Panc1 (cell line): Measurements from ENCODE around the gene SHANK3. TPM values are rescaled to one million over a fixed set of nuclear protein-coding genes. Genes with fewer than 3 reads are reported as not detected.

Experiments used
- ATAC-seq: fragments of 200-7000 bp; cut with Tn5 transposase; 2 replicates; pipeline ENCODE4 v1.9.1; 2020; ENCODE audit warnings: mild to moderate bottlenecking, moderate library complexity
- BruUV-seq: library from RNA; stranded (reverse); fragments of 400-500 nt; replicated peaks from 2 replicates; lab custom pipeline; 2021; lab: Mats Ljungman, UMichigan
- CTCF ChIA-PET: fragments of 300-600 bp; sonication (Branson Sonifier 250); formaldehyde crosslinking; loops from one replicate; lab custom pipeline; 2022; ENCODE audit warnings: antibody characterized with exemption; lab: Charles Lee
- POLR2A ChIA-PET: fragments of 300-600 bp; sonication (Branson Sonifier 250); formaldehyde crosslinking; loops from one replicate; lab custom pipeline; 2022; ENCODE audit warnings: antibody characterized with exemption; lab: Charles Lee
- DNase-seq: peaks from one replicate; pipeline ENCODE4 v3.0.0-alpha.2; 2010; ENCODE audit warnings: low read depth, low spot score
- H3K27ac ChIP-seq: 2 replicates; pipeline ENCODE4 v1.5.1; 2011; ENCODE audit warnings: mild to moderate bottlenecking, low read length, inconsistent platforms
- H3K27me3 ChIP-seq: fragments of 200-500 bp; sonication (Bioruptor generic); 2 replicates; pipeline ENCODE4 v1.6.0; 2014; ENCODE audit warnings: low read length, inconsistent platforms; ENCODE audit not compliant: control insufficient read depth, insufficient read depth
- H3K36me3 ChIP-seq: fragments of 200-500 bp; sonication (Bioruptor generic); 2 replicates; pipeline ENCODE4 v1.5.1; 2014; ENCODE audit warnings: inconsistent platforms, mild to moderate bottlenecking, low read length, moderate library complexity; ENCODE audit not compliant: control insufficient read depth, insufficient read depth
- H3K4me1 ChIP-seq: 2 replicates; pipeline ENCODE4 v1.5.1; 2011; ENCODE audit warnings: inconsistent platforms, mild to moderate bottlenecking, low read length, moderate library complexity; ENCODE audit not compliant: control insufficient read depth, insufficient read depth
- H3K4me3 ChIP-seq, 2 experiments: 2 replicates each; pipeline ENCODE4 v1.5.1; 2011 to 2012; ENCODE audit warnings: low read depth in 2 of 2, low read length in 2 of 2, mild to moderate bottlenecking in 2 of 2, inconsistent platforms in 1 of 2, moderate library complexity in 1 of 2
- H3K9me3 ChIP-seq: fragments of 200-500 bp; sonication (Bioruptor generic); 2 replicates; pipeline ENCODE4 v1.5.1; 2014; ENCODE audit warnings: low read depth, mild to moderate bottlenecking, inconsistent platforms, low read length, moderate library complexity; ENCODE audit not compliant: control insufficient read depth, insufficient read depth
- POLR2AphosphoS5 ChIP-seq: IDR thresholded peaks from 2 replicates; pipeline ENCODE4 v1.6.1; 2012; ENCODE audit warnings: mild to moderate bottlenecking, low read depth, low read length, moderate library complexity
- SIN3A ChIP-seq: IDR thresholded peaks from 2 replicates; pipeline ENCODE4 v1.6.1; 2012; ENCODE audit warnings: low read depth, mild to moderate bottlenecking, low read length, moderate library complexity, borderline replicate concordance; ENCODE audit not compliant: insufficient read depth
- TCF7L2 ChIP-seq: IDR thresholded peaks from 2 replicates; pipeline ENCODE4 v1.6.1; 2011; ENCODE audit warnings: mild to moderate bottlenecking, low read depth, low read length, inconsistent platforms
- in situ Hi-C: cut with HindIII; loops from 2 replicates; pipeline ENCODE4 v1.10.0; 2016; ENCODE audit warnings: low sequenced_read_pairs, low pct_unique_long_range_greater_than_20kb
- intact Hi-C: fragments of 100-400 bp; cut with micrococcal nuclease; formaldehyde crosslinking; loops from one replicate; pipeline ENCODE4 v1.10.0; 2022; ENCODE audit not compliant: unreplicated experiment
- total RNA-seq: library from RNA; stranded (reverse); gene quantifications from one replicate; pipeline ENCODE4 v1.2.1, GENCODE V29; 2021; ENCODE audit not compliant: unreplicated experiment
- TF ChIP-seq, protein P1 (sequence below), 2 experiments: IDR thresholded peaks; 2 replicates each; pipeline ENCODE4 v1.6.1; 2011 to 2012; ENCODE audit warnings: low read depth in 2 of 2, control low read depth in 1 of 2, low read length in 1 of 2, mild to moderate bottlenecking in 1 of 2, moderate library complexity in 1 of 2; ENCODE audit not compliant: insufficient read depth in 1 of 2
- TF ChIP-seq, protein P2 (sequence below): fragments of 450-650 bp; IDR thresholded peaks from 2 replicates; pipeline ENCODE4 v1.5.1; 2017; ENCODE audit warnings: mild to moderate bottlenecking

The SHANK3 gene
- total RNA-seq, 1 experiment from 2014 or later, result 7.6 TPM

DNA sequence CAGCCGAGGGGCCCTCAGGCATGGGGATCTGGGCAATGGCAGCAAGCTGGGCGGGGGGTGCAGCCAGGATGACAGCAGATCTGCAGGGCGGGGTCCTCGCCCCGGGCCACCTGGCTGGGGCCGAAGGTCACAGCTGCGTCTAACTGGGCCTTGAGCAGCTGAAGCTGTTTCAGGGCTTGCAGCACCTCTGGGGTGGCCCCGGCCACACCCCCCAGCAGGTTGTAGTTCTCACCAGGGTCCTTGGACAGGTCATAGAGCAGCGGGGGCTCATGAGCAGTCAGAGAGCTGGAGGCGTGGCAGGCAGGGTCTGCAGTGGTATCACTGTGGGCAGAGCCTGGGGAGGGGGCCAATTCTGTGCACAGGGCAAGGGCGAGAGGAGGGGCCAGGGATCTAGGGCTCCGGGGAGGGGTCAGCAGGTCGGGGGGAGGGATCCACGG, 47.5 kb upstream of the SHANK3 start:
- H3K4me3 ChIP-seq, result no peak overlapping the region
- H3K27me3 ChIP-seq, result no peaks in the 10 kb centered on the region
- intact Hi-C loops, result no loop called here
- TF ChIP-seq, protein P1, sequence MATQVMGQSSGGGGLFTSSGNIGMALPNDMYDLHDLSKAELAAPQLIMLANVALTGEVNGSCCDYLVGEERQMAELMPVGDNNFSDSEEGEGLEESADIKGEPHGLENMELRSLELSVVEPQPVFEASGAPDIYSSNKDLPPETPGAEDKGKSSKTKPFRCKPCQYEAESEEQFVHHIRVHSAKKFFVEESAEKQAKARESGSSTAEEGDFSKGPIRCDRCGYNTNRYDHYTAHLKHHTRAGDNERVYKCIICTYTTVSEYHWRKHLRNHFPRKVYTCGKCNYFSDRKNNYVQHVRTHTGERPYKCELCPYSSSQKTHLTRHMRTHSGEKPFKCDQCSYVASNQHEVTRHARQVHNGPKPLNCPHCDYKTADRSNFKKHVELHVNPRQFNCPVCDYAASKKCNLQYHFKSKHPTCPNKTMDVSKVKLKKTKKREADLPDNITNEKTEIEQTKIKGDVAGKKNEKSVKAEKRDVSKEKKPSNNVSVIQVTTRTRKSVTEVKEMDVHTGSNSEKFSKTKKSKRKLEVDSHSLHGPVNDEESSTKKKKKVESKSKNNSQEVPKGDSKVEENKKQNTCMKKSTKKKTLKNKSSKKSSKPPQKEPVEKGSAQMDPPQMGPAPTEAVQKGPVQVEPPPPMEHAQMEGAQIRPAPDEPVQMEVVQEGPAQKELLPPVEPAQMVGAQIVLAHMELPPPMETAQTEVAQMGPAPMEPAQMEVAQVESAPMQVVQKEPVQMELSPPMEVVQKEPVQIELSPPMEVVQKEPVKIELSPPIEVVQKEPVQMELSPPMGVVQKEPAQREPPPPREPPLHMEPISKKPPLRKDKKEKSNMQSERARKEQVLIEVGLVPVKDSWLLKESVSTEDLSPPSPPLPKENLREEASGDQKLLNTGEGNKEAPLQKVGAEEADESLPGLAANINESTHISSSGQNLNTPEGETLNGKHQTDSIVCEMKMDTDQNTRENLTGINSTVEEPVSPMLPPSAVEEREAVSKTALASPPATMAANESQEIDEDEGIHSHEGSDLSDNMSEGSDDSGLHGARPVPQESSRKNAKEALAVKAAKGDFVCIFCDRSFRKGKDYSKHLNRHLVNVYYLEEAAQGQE (IDR thresholded peaks at IDR 0.05; ENCODE audit: insufficient read depth in 1 of 2, low read depth in 2 of 2, low read length in 1 of 2), result no peak
- no peak for TF ChIP-seq POLR2AphosphoS5
- TF ChIP-seq, protein P2, sequence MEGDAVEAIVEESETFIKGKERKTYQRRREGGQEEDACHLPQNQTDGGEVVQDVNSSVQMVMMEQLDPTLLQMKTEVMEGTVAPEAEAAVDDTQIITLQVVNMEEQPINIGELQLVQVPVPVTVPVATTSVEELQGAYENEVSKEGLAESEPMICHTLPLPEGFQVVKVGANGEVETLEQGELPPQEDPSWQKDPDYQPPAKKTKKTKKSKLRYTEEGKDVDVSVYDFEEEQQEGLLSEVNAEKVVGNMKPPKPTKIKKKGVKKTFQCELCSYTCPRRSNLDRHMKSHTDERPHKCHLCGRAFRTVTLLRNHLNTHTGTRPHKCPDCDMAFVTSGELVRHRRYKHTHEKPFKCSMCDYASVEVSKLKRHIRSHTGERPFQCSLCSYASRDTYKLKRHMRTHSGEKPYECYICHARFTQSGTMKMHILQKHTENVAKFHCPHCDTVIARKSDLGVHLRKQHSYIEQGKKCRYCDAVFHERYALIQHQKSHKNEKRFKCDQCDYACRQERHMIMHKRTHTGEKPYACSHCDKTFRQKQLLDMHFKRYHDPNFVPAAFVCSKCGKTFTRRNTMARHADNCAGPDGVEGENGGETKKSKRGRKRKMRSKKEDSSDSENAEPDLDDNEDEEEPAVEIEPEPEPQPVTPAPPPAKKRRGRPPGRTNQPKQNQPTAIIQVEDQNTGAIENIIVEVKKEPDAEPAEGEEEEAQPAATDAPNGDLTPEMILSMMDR, result no peak
- TF ChIP-seq TCF7L2, result no peak
- no peak for TF ChIP-seq SIN3A
- CTCF ChIA-PET, result no interaction called here
- H3K36me3 ChIP-seq, result no peaks in the 10 kb centered on the region; the same call in 1 of the 2 replicates
- BruUV-seq, result no TSS peak
- no peak overlapping the region for H3K27ac ChIP-seq
- no peak for ATAC-seq
- no peak for DNase-seq
- POLR2A ChIA-PET, result no interaction called here
- in situ Hi-C loops, result no loop called here
- peaks cover 7% of the 10 kb centered on the region for H3K4me1 ChIP-seq
- no peaks in the 10 kb centered on the region for H3K9me3 ChIP-seq

DNA sequence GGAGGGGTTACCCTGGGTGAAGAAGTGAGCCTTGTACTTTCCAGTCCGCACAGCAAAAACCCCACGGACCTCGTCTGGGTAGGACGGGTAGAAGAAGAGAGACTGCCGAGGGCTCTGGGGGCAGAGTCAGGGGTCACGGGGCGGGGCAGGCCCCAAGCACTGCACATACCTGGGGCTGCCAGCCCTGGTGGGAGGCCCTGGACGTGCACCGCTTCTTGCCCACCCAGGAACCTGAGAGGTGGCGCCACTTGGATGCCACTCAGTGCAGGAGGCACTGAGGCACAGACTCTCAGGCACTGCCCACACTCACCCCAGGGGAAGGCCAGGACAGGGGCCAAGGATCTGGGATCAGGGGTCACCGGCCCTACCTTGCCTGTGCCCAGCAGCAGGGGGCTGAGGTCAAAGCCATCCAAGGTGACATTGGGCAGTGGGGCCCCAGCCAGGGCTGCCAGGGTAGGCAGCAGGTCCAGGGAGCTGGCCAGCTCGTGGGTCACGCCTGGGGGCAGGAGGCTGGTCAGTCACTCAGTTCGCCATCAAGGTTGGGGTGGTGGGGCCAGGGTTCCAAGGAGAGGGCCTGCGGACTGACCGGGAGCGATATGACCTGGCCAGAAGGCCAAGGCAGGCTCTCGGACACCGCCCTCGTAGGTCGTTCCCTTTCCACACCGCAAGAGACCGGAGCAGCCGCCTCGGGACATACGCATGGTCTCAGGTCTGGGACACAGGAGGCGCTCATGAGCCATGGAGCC, 46.9 kb upstream of the SHANK3 start:
- ATAC-seq (peak; percentile 40; the same call in 1 of the 2 replicates), DNase-seq (no peak)
- TF ChIP-seq, protein P1 (IDR thresholded peaks at IDR 0.05; ENCODE audit: insufficient read depth in 1 of 2, low read depth in 2 of 2, low read length in 1 of 2), result no peak
- TF ChIP-seq, protein P2, result peak; percentile 63
- ChIA-PET CTCF (no interaction called here), POLR2A (no interaction called here)
- H3K27me3 ChIP-seq, result no peaks in the 10 kb centered on the region
- in situ Hi-C loops (no loop called here), intact Hi-C loops (loop anchor here (1.0 kb wide), 1 partner anchor 66 kb away; no protein-coding TSS in a partner anchor)
- H3K4me3 ChIP-seq, result no peak overlapping the region
- BruUV-seq, result no TSS peak
- peaks cover 7% of the 10 kb centered on the region for H3K4me1 ChIP-seq
- no peaks in the 10 kb centered on the region for H3K9me3 ChIP-seq
- no peak overlapping the region for H3K27ac ChIP-seq
- no peaks in the 10 kb centered on the region; the same call in 1 of the 2 replicates for H3K36me3 ChIP-seq
